ENCODE results near the gene CCL25. TPM values are rescaled to one million over a fixed set of nuclear protein-coding genes. Genes with fewer than 3 reads are reported as not detected.

The CCL25 gene
- total RNA-seq, 1 donor, result not detected

- H3K36me3 ChIP-seq (ENCODE audit: insufficient read depth, low read length), result no peaks in the 10 kb centered on the region
- DNase-seq (ENCODE audit: insufficient read length, low spot score, missing footprints), result no peak
- H3K9me3 ChIP-seq (ENCODE audit: low read depth, low read length), result peaks cover 5% of the 10 kb centered on the region
- H3K27ac ChIP-seq (ENCODE audit: low read depth, low read length), result no peak overlapping the region
- no peaks in the 10 kb centered on the region for H3K79me2 ChIP-seq (ENCODE audit: insufficient read depth, low read length)
- H3K4me2 ChIP-seq (ENCODE audit: insufficient read depth, low read length), result no peak overlapping the region
- H3K4me1 ChIP-seq (ENCODE audit: insufficient read depth, low read length), result no peaks in the 10 kb centered on the region
- no peaks in the 10 kb centered on the region for H4K20me1 ChIP-seq (ENCODE audit: insufficient read depth, low read length)
- TF ChIP-seq, protein P1, sequence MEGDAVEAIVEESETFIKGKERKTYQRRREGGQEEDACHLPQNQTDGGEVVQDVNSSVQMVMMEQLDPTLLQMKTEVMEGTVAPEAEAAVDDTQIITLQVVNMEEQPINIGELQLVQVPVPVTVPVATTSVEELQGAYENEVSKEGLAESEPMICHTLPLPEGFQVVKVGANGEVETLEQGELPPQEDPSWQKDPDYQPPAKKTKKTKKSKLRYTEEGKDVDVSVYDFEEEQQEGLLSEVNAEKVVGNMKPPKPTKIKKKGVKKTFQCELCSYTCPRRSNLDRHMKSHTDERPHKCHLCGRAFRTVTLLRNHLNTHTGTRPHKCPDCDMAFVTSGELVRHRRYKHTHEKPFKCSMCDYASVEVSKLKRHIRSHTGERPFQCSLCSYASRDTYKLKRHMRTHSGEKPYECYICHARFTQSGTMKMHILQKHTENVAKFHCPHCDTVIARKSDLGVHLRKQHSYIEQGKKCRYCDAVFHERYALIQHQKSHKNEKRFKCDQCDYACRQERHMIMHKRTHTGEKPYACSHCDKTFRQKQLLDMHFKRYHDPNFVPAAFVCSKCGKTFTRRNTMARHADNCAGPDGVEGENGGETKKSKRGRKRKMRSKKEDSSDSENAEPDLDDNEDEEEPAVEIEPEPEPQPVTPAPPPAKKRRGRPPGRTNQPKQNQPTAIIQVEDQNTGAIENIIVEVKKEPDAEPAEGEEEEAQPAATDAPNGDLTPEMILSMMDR (IDR thresholded peaks at IDR 0.05; ENCODE audit: extremely low read depth, low read depth, low read length), result no peak
- H3K27me3 ChIP-seq (ENCODE audit: insufficient read depth, low read length), result no peaks in the 10 kb centered on the region
- H2AFZ ChIP-seq (ENCODE audit: low read length), result no peak overlapping the region
- no peak overlapping the region for H3K4me3 ChIP-seq (ENCODE audit: insufficient read depth, low read length)
Observed at GRCh38 chr19:8064911-8065874, 12.6 kb downstream of the CCL25 start.

- peak; percentile 59 for DNase-seq (ENCODE audit: insufficient read length, low spot score, missing footprints)
- Histone ChIP-seq H3K4me1 (ENCODE audit: insufficient read depth, low read length) (no peaks in the 10 kb centered on the region), H3K4me2 (ENCODE audit: insufficient read depth, low read length) (no peak overlapping the region), H3K79me2 (ENCODE audit: insufficient read depth, low read length) (no peaks in the 10 kb centered on the region), H3K36me3 (ENCODE audit: insufficient read depth, low read length) (no peaks in the 10 kb centered on the region), H3K27me3 (ENCODE audit: insufficient read depth, low read length) (no peaks in the 10 kb centered on the region), H2AFZ (ENCODE audit: low read length) (no peak overlapping the region), H3K9me3 (ENCODE audit: low read depth, low read length) (peaks cover 5% of the 10 kb centered on the region), H3K27ac (ENCODE audit: low read depth, low read length) (no peak overlapping the region), H3K4me3 (ENCODE audit: insufficient read depth, low read length) (no peak overlapping the region), H4K20me1 (ENCODE audit: insufficient read depth, low read length) (no peaks in the 10 kb centered on the region)
- TF ChIP-seq, protein P1 (IDR thresholded peaks at IDR 0.05; ENCODE audit: extremely low read depth, low read depth, low read length), result no peak
Observed at GRCh38 chr19:8065875-8066261, 13.3 kb downstream of the CCL25 start.

DNA sequence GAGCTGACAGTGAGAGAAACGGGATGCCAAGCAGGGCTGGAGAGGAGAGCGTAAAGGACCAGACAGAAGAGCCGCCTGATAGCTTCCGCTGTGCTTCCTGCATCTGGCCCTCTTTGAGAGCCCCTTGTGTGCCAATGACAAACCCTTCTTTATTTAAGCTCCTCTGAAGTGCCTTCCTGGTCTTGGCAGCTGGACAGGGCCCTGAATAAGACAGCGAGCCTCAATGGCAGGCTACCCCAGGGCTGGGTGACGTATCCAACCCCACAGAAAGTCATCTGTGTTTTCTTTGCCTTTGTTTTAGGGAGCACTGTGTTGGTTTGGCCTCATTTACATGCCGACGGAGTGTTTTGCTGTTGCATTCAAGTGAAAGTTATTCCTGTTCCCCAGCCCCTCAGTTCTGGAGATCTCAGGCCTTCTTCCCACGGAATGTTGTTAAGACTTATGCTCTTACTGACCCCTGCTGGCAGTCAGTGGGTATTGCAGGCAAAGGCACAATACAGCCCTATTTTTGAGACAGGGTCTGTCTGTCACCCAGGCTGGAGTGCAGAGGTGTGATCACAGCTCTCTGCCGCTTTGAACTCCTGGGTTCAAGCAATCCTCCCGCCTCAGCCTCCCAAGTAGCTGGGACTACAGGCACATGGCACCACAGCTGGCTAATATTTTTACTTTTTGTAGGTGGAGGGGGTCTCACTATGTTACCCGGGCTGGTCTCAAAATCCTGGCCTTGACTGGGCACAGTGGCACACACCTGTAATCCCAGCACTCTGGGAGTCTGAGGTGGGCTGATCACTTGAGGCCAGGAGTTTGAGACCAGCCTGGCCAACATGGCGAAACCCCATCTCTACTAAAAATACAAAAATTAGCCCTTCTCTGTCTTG, 16.8 kb downstream of the CCL25 start:
- no peak overlapping the region for H2AFZ ChIP-seq (ENCODE audit: low read length)
- H3K27me3 ChIP-seq (ENCODE audit: insufficient read depth, low read length), result no peaks in the 10 kb centered on the region
- peak; percentile 36 for DNase-seq (ENCODE audit: insufficient read length, low spot score, missing footprints)
- no peaks in the 10 kb centered on the region for H3K79me2 ChIP-seq (ENCODE audit: insufficient read depth, low read length)
- H3K4me3 ChIP-seq (ENCODE audit: insufficient read depth, low read length), result no peak overlapping the region
- no peak overlapping the region for H3K27ac ChIP-seq (ENCODE audit: low read depth, low read length)
- no peaks in the 10 kb centered on the region for H3K4me1 ChIP-seq (ENCODE audit: insufficient read depth, low read length)
- TF ChIP-seq, protein P1 (IDR thresholded peaks at IDR 0.05; ENCODE audit: extremely low read depth, low read depth, low read length), result peak; percentile 30
- H3K36me3 ChIP-seq (ENCODE audit: insufficient read depth, low read length), result no peaks in the 10 kb centered on the region
- H3K9me3 ChIP-seq (ENCODE audit: low read depth, low read length), result peaks cover 5% of the 10 kb centered on the region
- H4K20me1 ChIP-seq (ENCODE audit: insufficient read depth, low read length), result no peaks in the 10 kb centered on the region
- no peak overlapping the region for H3K4me2 ChIP-seq (ENCODE audit: insufficient read depth, low read length)

All from osteoblast (primary cell).